HEK293T (cell line): ENCODE results near the gene AHNAK.

Source experiments
- CTCF ChIA-PET: fragments of 350-600 bp; formaldehyde crosslinking; extraction: SDS; loops from one replicate; lab custom pipeline; 2021; ENCODE audit warnings: antibody characterized with exemption, inconsistent platforms; lab: Yijun Ruan, JAX
- POLR2A ChIA-PET: fragments of 350-600 bp; formaldehyde crosslinking; extraction: SDS; loops from one replicate; lab custom pipeline; 2020; ENCODE audit warnings: antibody characterized with exemption, inconsistent platforms; lab: Yijun Ruan, JAX
- DNase-seq: peaks from one replicate; pipeline ENCODE4 v3.0.0; 2012; ENCODE audit warnings: mixed read lengths; ENCODE audit errors: extremely low spot score
- ARNT ChIP-seq: fragments of 450-650 bp; IDR thresholded peaks from 2 replicates; pipeline ENCODE4 v1.6.1; 2017; ENCODE audit warnings: mild to moderate bottlenecking
- BHLHE40 ChIP-seq: fragments of 450-650 bp; IDR thresholded peaks from 2 replicates; pipeline ENCODE4 v1.6.1; 2016; ENCODE audit warnings: mild to moderate bottlenecking, moderate library complexity, borderline replicate concordance
- CTBP1 ChIP-seq: fragments of 450-650 bp; IDR thresholded peaks from 2 replicates; pipeline ENCODE4 v1.6.1; 2016; ENCODE audit warnings: borderline replicate concordance
- ELF4 ChIP-seq: fragments of 450-650 bp; IDR thresholded peaks from 2 replicates; pipeline ENCODE4 v1.6.1; 2017; ENCODE audit warnings: antibody characterized with exemption
- FOXA1 ChIP-seq: fragments of 450-650 bp; IDR thresholded peaks from 2 replicates; pipeline ENCODE4 v1.6.1; 2016; ENCODE audit warnings: mild to moderate bottlenecking
- FOXK2 ChIP-seq: fragments of 450-650 bp; IDR thresholded peaks from 2 replicates; pipeline ENCODE4 v1.6.1; 2016; ENCODE audit warnings: mild to moderate bottlenecking
- FOXM1 ChIP-seq: fragments of 450-650 bp; IDR thresholded peaks from 2 replicates; pipeline ENCODE4 v1.6.1; 2017; ENCODE audit warnings: mild to moderate bottlenecking, borderline replicate concordance
- HDGF ChIP-seq: fragments of 450-650 bp; IDR thresholded peaks from 2 replicates; pipeline ENCODE4 v1.6.1; 2017; ENCODE audit warnings: antibody characterized with exemption, borderline replicate concordance
- L3MBTL2 ChIP-seq: fragments of 450-650 bp; conservative IDR thresholded peaks from 2 replicates; pipeline ENCODE4 v1.6.1; 2016; ENCODE audit warnings: mild to moderate bottlenecking
- LEF1 ChIP-seq: fragments of 450-650 bp; IDR thresholded peaks from 2 replicates; pipeline ENCODE4 v1.6.1; 2017; ENCODE audit warnings: mild to moderate bottlenecking, borderline replicate concordance
- NFRKB ChIP-seq: fragments of 450-650 bp; IDR thresholded peaks from 2 replicates; pipeline ENCODE4 v1.6.1; 2016; ENCODE audit warnings: mild to moderate bottlenecking, moderate library complexity
- PKNOX1 ChIP-seq: fragments of 450-650 bp; IDR thresholded peaks from 2 replicates; pipeline ENCODE4 v1.6.1; 2016
- SP1 ChIP-seq: fragments of 450-650 bp; IDR thresholded peaks from 2 replicates; pipeline ENCODE4 v1.6.1; 2017
- SUZ12 ChIP-seq: fragments of 450-650 bp; IDR thresholded peaks from 2 replicates; pipeline ENCODE4 v1.6.1; 2016; ENCODE audit warnings: mild to moderate bottlenecking
- TARDBP ChIP-seq: fragments of 450-650 bp; IDR thresholded peaks from 2 replicates; pipeline ENCODE4 v1.6.1; 2016
- ZNF384 ChIP-seq: fragments of 450-650 bp; IDR thresholded peaks from 2 replicates; pipeline ENCODE4 v1.6.1; 2016

The AHNAK gene

GRCh38 chr11:62411524-62411923 is 135.1 kb downstream of the AHNAK start:
- ChIA-PET POLR2A (no interaction called here), CTCF (interaction anchor here (0.7 kb wide), 1 partner anchor 12 kb away, joined by 4 read pairs; no protein-coding TSS in a partner anchor)
- no peak for DNase-seq
- TF ChIP-seq FOXA1 (no peak), TARDBP (no peak), HDGF (no peak), LEF1 (no peak), NFRKB (no peak), FOXM1 (no peak), ZNF384 (no peak)

GRCh38 chr11:62410972-62411371 is 135.6 kb downstream of the AHNAK start:
- ChIA-PET POLR2A (no interaction called here), CTCF (interaction anchor here (0.7 kb wide), 1 partner anchor 12 kb away, joined by 4 read pairs; no protein-coding TSS in a partner anchor)
- DNase-seq = no peak
- TF ChIP-seq ZNF384 (no peak), L3MBTL2 (no peak), SP1 (no peak), FOXK2 (no peak), PKNOX1 (no peak), SUZ12 (no peak), NFRKB (no peak), FOXM1 (no peak), HDGF (no peak), ARNT (no peak), BHLHE40 (no peak), LEF1 (no peak), CTBP1 (no peak), FOXA1 (no peak), ELF4 (no peak), TARDBP (no peak)

- POLR2A ChIA-PET = no interaction called here
- CTCF ChIA-PET = interaction anchor here (0.7 kb wide), 1 partner anchor 14 kb away, joined by 3 read pairs; no protein-coding TSS in a partner anchor
- no peak for TF ChIP-seq SUZ12
- TF ChIP-seq LEF1 = no peak
- no peak for TF ChIP-seq ELF4
- no peak for TF ChIP-seq CTBP1
- no peak for TF ChIP-seq FOXM1
- TF ChIP-seq L3MBTL2 = no peak
- no peak for TF ChIP-seq NFRKB
- TF ChIP-seq SP1 = no peak
- no peak for TF ChIP-seq HDGF
- no peak for TF ChIP-seq PKNOX1
- TF ChIP-seq ZNF384 = no peak
- no peak for TF ChIP-seq BHLHE40
- TF ChIP-seq TARDBP = no peak
- TF ChIP-seq FOXK2 = no peak
- TF ChIP-seq FOXA1 = no peak
- no peak for TF ChIP-seq ARNT
- DNase-seq = no peak
Observed at GRCh38 chr11:62409831-62410230, 136.8 kb downstream of the AHNAK start.

GRCh38 chr11:62406034-62406433 is 140.6 kb downstream of the AHNAK start:
- no peak for DNase-seq
- ChIA-PET CTCF (interaction anchor here (0.6 to 1.1 kb wide), 3 partner anchors 19 to 137 kb away, joined by 3 read pairs; no protein-coding TSS in a partner anchor), POLR2A (interaction anchor here (1.1 kb wide), 1 partner anchor 168 kb away, joined by 5 read pairs; the partner anchor contains the start of gene EEF1G)
- TF ChIP-seq ELF4 (no peak), TARDBP (no peak), FOXA1 (no peak), HDGF (no peak)

GRCh38 chr11:62404901-62405300 is 141.7 kb downstream of the AHNAK start:
- ChIA-PET CTCF (interaction anchor here (0.6 kb wide), 1 partner anchor 226 kb away, joined by 6 read pairs; no protein-coding TSS in a partner anchor), POLR2A (no interaction called here)
- no peak for DNase-seq
- TF ChIP-seq FOXM1 (no peak), BHLHE40 (no peak), PKNOX1 (no peak), SUZ12 (no peak), ARNT (no peak), LEF1 (no peak), ELF4 (no peak), FOXK2 (no peak), SP1 (no peak), NFRKB (no peak), HDGF (no peak)

GRCh38 chr11:62404435-62404834 is 142.2 kb downstream of the AHNAK start:
- ChIA-PET POLR2A (no interaction called here), CTCF (interaction anchor here (0.6 to 1.2 kb wide), 2 partner anchors 10 to 226 kb away, joined by 4 to 6 read pairs; no protein-coding TSS in a partner anchor)
- no peak for DNase-seq
- TF ChIP-seq FOXK2 = no peak
- no peak for TF ChIP-seq SP1

GRCh38 chr11:62402960-62403730 is 143.5 kb downstream of the AHNAK start:
- no peak for TF ChIP-seq L3MBTL2
- TF ChIP-seq FOXA1 = no peak
- no peak for TF ChIP-seq ELF4
- no peak for TF ChIP-seq SP1
- TF ChIP-seq NFRKB = no peak
- no peak for TF ChIP-seq HDGF
- DNase-seq = no peak
- ChIA-PET CTCF (interaction anchor here (1.0 to 1.8 kb wide), 3 partner anchors 8 to 140 kb away, joined by 4 to 5 read pairs (median 4); no protein-coding TSS in a partner anchor), POLR2A (no interaction called here)
